ENCODE data around the gene CFAP58. TPM values are rescaled to one million over a fixed set of nuclear protein-coding genes. Genes with fewer than 3 reads are reported as not detected.

The CFAP58 gene
- total RNA-seq, 1 experiment from 2014 or later, result 0.63 TPM

GRCh38 chr10:104368381-104368780 is 14.7 kb downstream of the CFAP58 start:
- Histone ChIP-seq H2BK5ac (ENCODE audit: insufficient read length, low read length) (no peak overlapping the region), H3K79me1 (ENCODE audit: insufficient read depth, low read depth, low read length, poor library complexity, severe bottlenecking) (no peaks in the 10 kb centered on the region), H3K9me3 (ENCODE audit: control insufficient read depth, low read depth, low read length) (no peaks in the 10 kb centered on the region), H4K5ac (ENCODE audit: insufficient read length, low read depth, low read length) (no peak overlapping the region), H2AK5ac (ENCODE audit: insufficient read length, low read length) (no peak overlapping the region), H4K20me1 (ENCODE audit: control insufficient read depth, insufficient read depth, insufficient read length) (no peaks in the 10 kb centered on the region), H2BK20ac (ENCODE audit: low read depth, low read length, poor library complexity, severe bottlenecking) (no peak overlapping the region), H3K23me2 (ENCODE audit: insufficient read length, low read depth, low read length, poor library complexity, severe bottlenecking) (peaks cover 2% of the 10 kb centered on the region), H3K4ac (ENCODE audit: low read depth, low read length) (no peak overlapping the region), H3K4me2 (ENCODE audit: insufficient read depth, insufficient read length, low read length) (no peak overlapping the region), H4K91ac (ENCODE audit: insufficient read length, low read depth, low read length) (no peak overlapping the region), H4K8ac (replicated peaks; ENCODE audit: insufficient read length, low read depth, low read length) (no peak overlapping the region), H2BK120ac (ENCODE audit: low read depth, low read length, poor library complexity, severe bottlenecking) (no peak overlapping the region), H2BK12ac (ENCODE audit: insufficient read length, low read depth, low read length) (no peak overlapping the region), H3K18ac (ENCODE audit: insufficient read length, low read depth, low read length) (no peak overlapping the region), H3K56ac (ENCODE audit: insufficient read length, low read depth, low read length) (no peak overlapping the region), H3K23ac (ENCODE audit: insufficient read length, low read depth, low read length) (no peak overlapping the region), H3T11ph (ENCODE audit: low read length) (no peak overlapping the region), H3K4me1 (ENCODE audit: insufficient read depth, low read length) (0 out of 2 replicates have a peak, but pooled peaks cover 3% of the 10 kb centered on the region), H3K14ac (ENCODE audit: insufficient read depth, low read length) (no peak overlapping the region), H3K9ac (ENCODE audit: extremely low read depth, insufficient read length, low read length) (no peak overlapping the region), H3K27me3 (ENCODE audit: insufficient read depth, low read length) (no peaks in the 10 kb centered on the region), H2AFZ (ENCODE audit: low read length) (no peak overlapping the region), H3K79me2 (ENCODE audit: insufficient read depth, low read length) (no peaks in the 10 kb centered on the region), H2BK15ac (ENCODE audit: low read depth, low read length) (no peak overlapping the region), H3K27ac (ENCODE audit: insufficient read length, low read depth, low read length) (no peak overlapping the region)
- TF ChIP-seq CTCF (conservative IDR thresholded peaks at IDR 0.05), result no peak
- Mint-ChIP-seq H3K27me3 (ENCODE audit: low read depth) (no peaks in the 10 kb centered on the region; the same call in none of the 2 replicates), H3K4me1 (peaks cover 12 to 14% of the 10 kb centered on the region in 2 experiments), H3K36me3 (ENCODE audit: insufficient read depth in 1 of 3, low read depth in 3 of 3) (peaks cover 3 to 19% (median 11%) of the 10 kb centered on the region in 3 experiments; a peak in 6 of 7 replicates), H3K4me3 (no peak overlapping the region), H3K27ac (peak overlapping the region in 2 of 3 experiments; percentile 48 to 53; a peak in 2 of 7 replicates), H3K9me3 (peaks cover 14% of the 10 kb centered on the region in 2 experiments)
- DNase-seq, result no peak
- WGBS (ENCODE audit: extremely low coverage, insufficient read length, low lambda C conversion rate), result no CpG with 5 or more reads among the region's 2 CpGs
